IMR-90 (cell line): ENCODE results near the gene FZD4. TPM values are rescaled to one million over a fixed set of nuclear protein-coding genes. Genes with fewer than 3 reads are reported as not detected.

Experiments
- ATAC-seq: fragments of 200-7000 bp; cut with Tn5 transposase; 2 replicates; pipeline ENCODE4 v1.9.1; 2020; ENCODE audit warnings: low read depth, mild to moderate bottlenecking, moderate library complexity
- BruUV-seq: library from RNA; stranded (reverse); fragments of 400-500 nt; replicated peaks from 2 replicates; lab custom pipeline; 2021; lab: Mats Ljungman, UMichigan
- CTCF ChIA-PET: fragments of 300-600 bp; formaldehyde crosslinking; extraction: SDS; loops from one replicate; lab custom pipeline; 2021; ENCODE audit warnings: antibody characterized with exemption; lab: Yijun Ruan, JAX
- POLR2A ChIA-PET: fragments of 300-600 bp; sonication (Branson Sonifier 250); formaldehyde crosslinking; loops from one replicate; lab custom pipeline; 2022; ENCODE audit warnings: antibody characterized with exemption; ENCODE audit not compliant: unreplicated experiment; lab: Charles Lee
- DNase-seq: peaks from one replicate; pipeline ENCODE4 v3.0.0; 2013
- H2AFZ ChIP-seq: replicated peaks from 2 replicates; pipeline ENCODE3; 2013; ENCODE audit warnings: low read length, mild to moderate bottlenecking; ENCODE audit not compliant: poor library complexity
- H2AK5ac ChIP-seq: 2 replicates; pipeline ENCODE4 v1.6.1; 2013; ENCODE audit warnings: low read depth, low read length, inconsistent platforms
- H2AK9ac ChIP-seq: replicated peaks from 2 replicates; pipeline ENCODE3; 2013; ENCODE audit warnings: mild to moderate bottlenecking, low read depth, low read length, moderate library complexity; ENCODE audit not compliant: poor library complexity
- H2BK120ac ChIP-seq: 2 replicates; pipeline ENCODE4 v1.6.1; 2013; ENCODE audit warnings: low read depth, low read length, inconsistent platforms
- H2BK15ac ChIP-seq: 3 replicates; pipeline ENCODE4 v1.6.1; 2013; ENCODE audit warnings: low read depth, low read length, inconsistent platforms
- H2BK20ac ChIP-seq: 2 replicates; pipeline ENCODE4 v1.6.1; 2013; ENCODE audit warnings: low read depth, mild to moderate bottlenecking, inconsistent platforms, low read length, moderate library complexity
- H2BK5ac ChIP-seq: 2 replicates; pipeline ENCODE4 v1.6.1; 2013; ENCODE audit warnings: mild to moderate bottlenecking, low read depth, low read length, inconsistent platforms; ENCODE audit not compliant: poor library complexity, severe bottlenecking
- H3K14ac ChIP-seq: replicated peaks from 2 replicates; pipeline ENCODE4 v1.6.1; 2013; ENCODE audit warnings: low read depth, low read length, inconsistent platforms
- H3K18ac ChIP-seq: 2 replicates; pipeline ENCODE4 v1.6.1; 2013; ENCODE audit warnings: low read depth, low read length, control low read depth
- H3K23ac ChIP-seq: 2 replicates; pipeline ENCODE4 v1.6.1; 2013; ENCODE audit warnings: low read depth, low read length, inconsistent platforms
- H3K27ac ChIP-seq: 2 replicates; pipeline ENCODE4 v1.5.1; 2013; ENCODE audit warnings: mild to moderate bottlenecking, control low read depth, low read length; ENCODE audit not compliant: insufficient read depth
- H3K27me3 ChIP-seq: 2 replicates; pipeline ENCODE4 v1.6.1; 2013; ENCODE audit warnings: low read length; ENCODE audit not compliant: control insufficient read depth, insufficient read depth
- H3K36me3 ChIP-seq: 2 replicates; pipeline ENCODE4 v1.6.1; 2013; ENCODE audit warnings: low read length, mixed read lengths; ENCODE audit not compliant: control insufficient read depth, insufficient read depth
- H3K4ac ChIP-seq: 2 replicates; pipeline ENCODE4 v1.6.1; 2013; ENCODE audit warnings: low read depth, low read length, inconsistent platforms
- H3K4me1 ChIP-seq: 2 replicates; pipeline ENCODE4 v1.6.1; 2013; ENCODE audit warnings: low read length, mixed read lengths; ENCODE audit not compliant: control insufficient read depth, insufficient read depth
- H3K4me2 ChIP-seq: 2 replicates; pipeline ENCODE4 v1.6.1; 2013; ENCODE audit warnings: low read depth, mild to moderate bottlenecking, control low read depth, low read length, moderate library complexity
- H3K4me3 ChIP-seq: 2 replicates; pipeline ENCODE4 v1.5.1; 2013; ENCODE audit warnings: low read depth, mild to moderate bottlenecking, control low read depth, low read length, moderate library complexity; ENCODE audit not compliant: insufficient read depth
- H3K56ac ChIP-seq: 2 replicates; pipeline ENCODE4 v1.6.1; 2013; ENCODE audit warnings: low read length, inconsistent platforms; ENCODE audit not compliant: insufficient read depth; ENCODE audit errors: extremely low read depth
- H3K79me1 ChIP-seq, 2 experiments: 2 replicates each; pipeline ENCODE4 v1.6.1; 2013; ENCODE audit warnings: low read length in 2 of 2, inconsistent platforms in 1 of 2, low read depth in 1 of 2
- H3K9ac ChIP-seq: 2 replicates; pipeline ENCODE4 v1.6.1; 2013; ENCODE audit warnings: low read depth, low read length, control low read depth
- H3K9me1 ChIP-seq: 2 replicates; pipeline ENCODE4 v1.6.1; 2013; ENCODE audit warnings: low read length, inconsistent platforms; ENCODE audit not compliant: insufficient read depth
- H3K9me3 ChIP-seq: 2 replicates; pipeline ENCODE4 v1.6.1; 2013; ENCODE audit warnings: low read length; ENCODE audit not compliant: control insufficient read depth, insufficient read depth
- H4K20me1 ChIP-seq: 2 replicates; pipeline ENCODE4 v1.6.1; 2013; ENCODE audit warnings: low read length, inconsistent platforms; ENCODE audit not compliant: insufficient read depth
- H4K5ac ChIP-seq: 2 replicates; pipeline ENCODE4 v1.6.1; 2013; ENCODE audit warnings: mild to moderate bottlenecking, low read depth, low read length, control low read depth
- H4K8ac ChIP-seq, 2 experiments: 2 replicates each; pipeline ENCODE4 v1.6.1; 2013; ENCODE audit warnings: low read depth in 2 of 2, low read length in 2 of 2, control low read depth in 1 of 2, inconsistent platforms in 1 of 2
- H4K91ac ChIP-seq: 2 replicates; pipeline ENCODE4 v1.6.1; 2013; ENCODE audit warnings: low read depth, low read length, inconsistent platforms; ENCODE audit not compliant: insufficient read depth
- BHLHE40 ChIP-seq: fragments of 150-350 bp; IDR thresholded peaks from 2 replicates; pipeline ENCODE4 v1.6.1; 2016; ENCODE audit warnings: mild to moderate bottlenecking, low read depth, low read length
- CEBPB ChIP-seq: IDR thresholded peaks from 2 replicates; pipeline ENCODE4 v1.6.1; 2012; ENCODE audit warnings: low read depth, low read length, improper control_type of control experiment
- MAZ ChIP-seq: IDR thresholded peaks from 2 replicates; pipeline ENCODE4 v1.6.1; 2012; ENCODE audit warnings: low read depth, mild to moderate bottlenecking, low read length, improper control_type of control experiment, moderate library complexity, borderline replicate concordance
- RCOR1 ChIP-seq: IDR thresholded peaks from 2 replicates; pipeline ENCODE4 v1.6.1; 2012; ENCODE audit warnings: mild to moderate bottlenecking, low read length, improper control_type of control experiment; ENCODE audit not compliant: insufficient replicate concordance
- WGBS, 2 experiments: methylation state at CpG; one replicate each; pipeline versions ENCODE4 v1.1.5 to v1.1.7; 2013; ENCODE audit warnings: missing lambda C conversion rate in 2 of 2; ENCODE audit not compliant: insufficient read length in 1 of 2; ENCODE audit errors: extremely low coverage in 2 of 2; 5-methylcytosine and 5-hydroxymethylcytosine counted together
- dilution Hi-C: fragments of 300-500 bp; cut with HindIII; formaldehyde crosslinking; loops from one replicate; pipeline ENCODE4 v1.14.3; 2018; ENCODE audit warnings: low sequenced_read_pairs; ENCODE audit not compliant: unreplicated experiment
- in situ Hi-C: fragments of 300-500 bp; cut with MboI; formaldehyde crosslinking; loops from 3 replicates; pipeline ENCODE4 v1.14.3; 2019; ENCODE audit warnings: low sequenced_read_pairs, inconsistent platforms, mixed read lengths
- intact Hi-C: fragments of 100-400 bp; cut with micrococcal nuclease; formaldehyde crosslinking; loops from 2 replicates; pipeline ENCODE4 v1.10.0; 2022
- polyA plus RNA-seq, 3 experiments: library from polyadenylated mRNA; depleted of rRNA; stranded (reverse); fragments of >200 nt; gene quantifications; 2 replicates each; pipeline ENCODE4 v1.2.3, GENCODE V29; 2012; ENCODE audit warnings: low replicate concordance in 1 of 3
- total RNA-seq: library from RNA; depleted of rRNA; stranded (reverse); fragments of >200 nt; gene quantifications from 2 replicates; pipeline ENCODE4 v1.2.3, GENCODE V29; 2012
- TF ChIP-seq, protein P1 (sequence below): fragments of 150-350 bp; IDR thresholded peaks from 2 replicates; pipeline ENCODE4 v1.6.1; 2017; ENCODE audit warnings: mild to moderate bottlenecking, antibody characterized with exemption, low read length, low read depth

The FZD4 gene
- total and polyA plus RNA-seq, 2 of the 4 experiments (the other 2 are of a cell fraction): 3.7 to 7.7 TPM

- H3K4me1 ChIP-seq: peaks cover 7% of the 10 kb centered on the region
- CTCF ChIA-PET: interaction anchor here (2.4 kb wide), 1 partner anchor 48 kb away, joined by 17 read pairs; no protein-coding TSS in a partner anchor
- intact Hi-C loops: loop anchor here (10.0 kb wide), 1 partner anchor 243 kb away; the partner anchor contains the start of gene ME3
- H3K4me2 ChIP-seq: no peak overlapping the region
- H2AK5ac ChIP-seq: peak overlapping the region; percentile 76
- H2BK20ac ChIP-seq: peak overlapping the region; percentile 100
- H4K91ac ChIP-seq: peak overlapping the region; percentile 55; the same call in 1 of the 2 replicates
- in situ Hi-C loops: loop anchor here (5.0 kb wide), 1 partner anchor 460 kb away; no protein-coding TSS in a partner anchor
- no peak overlapping the region for H2AK9ac ChIP-seq
- peak overlapping the region; percentile 100 for H2BK120ac ChIP-seq
- no peak overlapping the region for H3K56ac ChIP-seq
- BruUV-seq: no TSS peak
- POLR2A ChIA-PET: no interaction called here
- H4K20me1 ChIP-seq: no peaks in the 10 kb centered on the region
- no peak overlapping the region for H3K18ac ChIP-seq
- H3K9ac ChIP-seq: no peak overlapping the region
- no peak for DNase-seq
- 0 out of 2 replicates have a peak overlapping the region, but pooled peaks have one; percentile 0 for H3K14ac ChIP-seq
- H2AFZ ChIP-seq: no peak overlapping the region
- H3K36me3 ChIP-seq: no peaks in the 10 kb centered on the region
- TF ChIP-seq, protein P1, sequence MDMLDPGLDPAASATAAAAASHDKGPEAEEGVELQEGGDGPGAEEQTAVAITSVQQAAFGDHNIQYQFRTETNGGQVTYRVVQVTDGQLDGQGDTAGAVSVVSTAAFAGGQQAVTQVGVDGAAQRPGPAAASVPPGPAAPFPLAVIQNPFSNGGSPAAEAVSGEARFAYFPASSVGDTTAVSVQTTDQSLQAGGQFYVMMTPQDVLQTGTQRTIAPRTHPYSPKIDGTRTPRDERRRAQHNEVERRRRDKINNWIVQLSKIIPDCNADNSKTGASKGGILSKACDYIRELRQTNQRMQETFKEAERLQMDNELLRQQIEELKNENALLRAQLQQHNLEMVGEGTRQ: no peak
- TF ChIP-seq CEBPB: no peak
- no peak for TF ChIP-seq MAZ
- TF ChIP-seq BHLHE40: no peak
- no peak for TF ChIP-seq RCOR1
- WGBS, 2 experiments: no CpG with 5 or more reads among the region's 2 CpGs
- H3K9me3 ChIP-seq: no peaks in the 10 kb centered on the region
- H4K5ac ChIP-seq: no peak overlapping the region
- H3K4me3 ChIP-seq: no peak overlapping the region
- dilution Hi-C loops: no loop called here
- peaks cover 2% of the 10 kb centered on the region; the same call in 1 of the 2 replicates for H3K9me1 ChIP-seq
- peak overlapping the region; percentile 97 for H2BK15ac ChIP-seq
- H2BK5ac ChIP-seq: no peak overlapping the region
- H3K23ac ChIP-seq: no peak overlapping the region
- H3K79me1 ChIP-seq: peaks cover 0 to 4% of the 10 kb centered on the region in 2 experiments; a peak in 1 of 4 replicates
- H3K27ac ChIP-seq: no peak overlapping the region
- peak overlapping the region; percentile 99; the same call in 1 of the 2 replicates for H3K4ac ChIP-seq
- H4K8ac ChIP-seq: peak overlapping the region in 1 of 2 experiments; percentile 45; a peak in 3 of 4 replicates
- ATAC-seq: no peak
- no peaks in the 10 kb centered on the region for H3K27me3 ChIP-seq
Observed at GRCh38 chr11:86917589-86917988, 37.6 kb downstream of the FZD4 start.
